Measurements from ENCODE around the gene GATD1.

Gene GATD1, protein sequence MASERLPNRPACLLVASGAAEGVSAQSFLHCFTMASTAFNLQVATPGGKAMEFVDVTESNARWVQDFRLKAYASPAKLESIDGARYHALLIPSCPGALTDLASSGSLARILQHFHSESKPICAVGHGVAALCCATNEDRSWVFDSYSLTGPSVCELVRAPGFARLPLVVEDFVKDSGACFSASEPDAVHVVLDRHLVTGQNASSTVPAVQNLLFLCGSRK

GRCh38 chr11:777288-778255, at the start of gene GATD1:
Gene GATD1, minus strand, starts transcription at chr11:777487. Its CDS starts 25 bp downstream, at chr11:777462.
- ChIA-PET POLR2A (ENCODE audit: low non-redundant PET) (no interaction called here), CTCF (no interaction called here)
- H3K27ac ChIP-seq = peak within 1 kb of the TSS; percentile 81
- TF ChIP-seq, protein P1, sequence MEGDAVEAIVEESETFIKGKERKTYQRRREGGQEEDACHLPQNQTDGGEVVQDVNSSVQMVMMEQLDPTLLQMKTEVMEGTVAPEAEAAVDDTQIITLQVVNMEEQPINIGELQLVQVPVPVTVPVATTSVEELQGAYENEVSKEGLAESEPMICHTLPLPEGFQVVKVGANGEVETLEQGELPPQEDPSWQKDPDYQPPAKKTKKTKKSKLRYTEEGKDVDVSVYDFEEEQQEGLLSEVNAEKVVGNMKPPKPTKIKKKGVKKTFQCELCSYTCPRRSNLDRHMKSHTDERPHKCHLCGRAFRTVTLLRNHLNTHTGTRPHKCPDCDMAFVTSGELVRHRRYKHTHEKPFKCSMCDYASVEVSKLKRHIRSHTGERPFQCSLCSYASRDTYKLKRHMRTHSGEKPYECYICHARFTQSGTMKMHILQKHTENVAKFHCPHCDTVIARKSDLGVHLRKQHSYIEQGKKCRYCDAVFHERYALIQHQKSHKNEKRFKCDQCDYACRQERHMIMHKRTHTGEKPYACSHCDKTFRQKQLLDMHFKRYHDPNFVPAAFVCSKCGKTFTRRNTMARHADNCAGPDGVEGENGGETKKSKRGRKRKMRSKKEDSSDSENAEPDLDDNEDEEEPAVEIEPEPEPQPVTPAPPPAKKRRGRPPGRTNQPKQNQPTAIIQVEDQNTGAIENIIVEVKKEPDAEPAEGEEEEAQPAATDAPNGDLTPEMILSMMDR (conservative IDR thresholded peaks at IDR 0.05; ENCODE audit: low read depth) = no peak
- peak; percentile 98 for DNase-seq (ENCODE audit: low spot score)

GRCh38 chr11:826836-827145, 49.5 kb upstream of the GATD1 start:
- no peak overlapping the region for H3K27ac ChIP-seq
- ChIA-PET CTCF (no interaction called here), POLR2A (ENCODE audit: low non-redundant PET) (no interaction called here)
- TF ChIP-seq, protein P1 (conservative IDR thresholded peaks at IDR 0.05; ENCODE audit: low read depth) = no peak
- no peak for DNase-seq (ENCODE audit: low spot score)

GRCh38 chr11:826227-826621, 48.9 kb upstream of the GATD1 start:
- H3K27ac ChIP-seq = no peak overlapping the region
- ChIA-PET CTCF (no interaction called here), POLR2A (ENCODE audit: low non-redundant PET) (no interaction called here)
- TF ChIP-seq, protein P1 (conservative IDR thresholded peaks at IDR 0.05; ENCODE audit: low read depth) = no peak
- DNase-seq (ENCODE audit: low spot score) = no peak

DNA sequence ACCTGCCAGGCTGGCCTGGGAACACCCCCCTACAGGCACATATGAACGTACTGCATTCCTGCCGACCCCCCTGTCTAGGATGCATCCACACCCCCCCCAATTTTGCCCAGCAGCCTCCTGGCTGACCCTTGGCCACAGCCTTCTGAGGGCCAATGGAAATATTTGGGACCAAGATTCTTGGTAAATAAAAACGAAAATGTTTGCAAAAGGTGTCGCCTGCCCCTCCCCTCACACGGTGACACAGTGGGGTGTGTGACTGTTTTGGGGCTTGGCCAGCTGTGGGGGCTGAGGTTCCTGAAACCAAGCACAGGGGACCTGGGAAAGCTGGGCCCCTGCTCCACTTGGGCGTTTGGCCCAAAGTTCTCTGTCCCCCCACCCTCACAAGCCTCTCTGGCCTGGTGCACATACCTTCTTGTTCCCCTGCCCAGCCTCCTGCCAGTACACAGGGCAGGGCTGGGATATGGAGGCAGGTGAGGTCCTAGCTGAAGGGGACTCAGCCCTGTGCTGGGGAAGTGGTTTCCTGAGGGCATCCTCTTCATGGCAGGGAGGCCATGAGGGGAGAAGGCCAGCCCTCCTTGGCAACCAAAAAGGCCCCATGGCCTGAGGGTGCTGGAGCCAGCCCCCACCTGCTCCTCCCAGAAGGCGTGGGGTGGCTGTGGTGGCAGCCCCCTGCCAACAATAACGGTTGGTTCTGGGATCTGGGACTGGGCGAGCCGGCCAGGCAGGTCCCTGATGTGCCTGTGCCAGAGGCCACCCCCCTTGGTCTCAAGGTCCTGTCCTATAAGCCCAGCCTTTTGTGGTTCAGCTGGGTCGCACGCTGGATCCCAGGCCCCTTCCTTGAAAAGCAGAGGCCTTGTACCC, 48.3 kb upstream of the GATD1 start:
- TF ChIP-seq, protein P1 (conservative IDR thresholded peaks at IDR 0.05; ENCODE audit: low read depth) = no peak
- DNase-seq (ENCODE audit: low spot score) = no peak
- ChIA-PET CTCF (no interaction called here), POLR2A (ENCODE audit: low non-redundant PET) (no interaction called here)
- H3K27ac ChIP-seq = no peak overlapping the region; the same call in 1 of the 2 replicates

- TF ChIP-seq, protein P1 (conservative IDR thresholded peaks at IDR 0.05; ENCODE audit: low read depth) = no peak
- DNase-seq (ENCODE audit: low spot score) = no peak
Observed at GRCh38 chr11:824942-825341, 47.7 kb upstream of the GATD1 start.

GRCh38 chr11:824292-824880, 47.1 kb upstream of the GATD1 start:
- POLR2A ChIA-PET (ENCODE audit: low non-redundant PET) = no interaction called here
- TF ChIP-seq, protein P1 (conservative IDR thresholded peaks at IDR 0.05; ENCODE audit: low read depth) = no peak
- CTCF ChIA-PET = no interaction called here
- H3K27ac ChIP-seq = no peak overlapping the region
- no peak for DNase-seq (ENCODE audit: low spot score)

More at GRCh38 chr11:824942-825341, 47.7 kb upstream of the GATD1 start:
- no peak overlapping the region; the same call in 1 of the 2 replicates for H3K27ac ChIP-seq
- ChIA-PET POLR2A (ENCODE audit: low non-redundant PET) (no interaction called here), CTCF (no interaction called here)

Measured in RWPE1 (cell line).